GM19023 (cell line): ENCODE results near the gene AGAP2.
A peak's percentile ranks its signal among the peaks of the same experiment; 100 is the strongest.
"Not testable (repeated sequence)": the region's sequence is repeated elsewhere in the genome, so short reads cannot be mapped to it uniquely, and the experiment has no call there.

Source experiments
- ATAC-seq: cut with Tn5 transposase; IDR thresholded peaks from one replicate; pipeline ENCODE4 v1.9.1; 2021; ENCODE audit warnings: mild to moderate bottlenecking, moderate library complexity; ENCODE audit not compliant: unreplicated experiment

AGAP2 gene

GRCh38 chr12:57707250-57707649 lies 31.3 kb downstream of the AGAP2 start:
- ATAC-seq = no peak

DNA sequence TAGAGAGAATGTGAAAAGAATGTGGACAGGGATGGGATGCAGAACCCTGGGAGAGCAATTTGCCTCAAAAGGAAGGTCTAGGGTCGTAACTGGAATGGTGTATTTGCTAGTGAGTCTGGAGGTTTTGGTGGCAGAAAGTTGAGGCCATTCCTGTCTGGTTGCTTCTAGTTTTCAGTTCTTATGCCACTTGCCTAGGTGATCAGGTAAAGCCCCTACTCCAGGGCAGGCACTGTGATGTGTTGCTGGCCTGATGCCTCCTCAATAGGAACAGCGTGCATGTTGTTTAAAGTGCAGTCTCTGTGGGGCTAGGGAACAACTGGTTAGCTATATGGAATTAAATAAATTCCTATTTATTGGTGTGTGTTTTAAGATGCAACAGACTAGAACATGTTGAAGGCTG lies 38.2 kb downstream of the AGAP2 start:
- ATAC-seq = no peak

GRCh38 chr12:57698414-57698813 lies 40.1 kb downstream of the AGAP2 start:
- ATAC-seq = no peak

DNA sequence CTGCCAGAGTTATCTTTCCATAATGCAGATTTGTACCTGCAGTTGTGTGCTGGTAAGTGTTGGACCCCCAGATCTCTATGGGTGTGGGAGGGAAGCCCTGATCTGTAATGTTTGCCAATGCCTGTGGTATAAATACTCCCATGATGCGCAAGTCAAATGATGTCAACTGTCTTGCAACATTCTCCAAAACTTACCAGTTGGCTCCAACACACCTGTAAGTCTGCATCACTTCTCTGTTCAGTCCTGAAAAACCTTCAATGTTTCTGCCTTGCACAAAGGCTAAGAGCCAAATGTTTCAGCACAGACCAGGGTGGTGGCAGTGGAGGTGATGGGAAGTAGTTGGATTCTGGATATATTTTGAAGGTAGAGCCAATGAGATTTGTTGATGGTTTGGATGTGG lies 41.5 kb downstream of the AGAP2 start:
- no peak for ATAC-seq

DNA sequence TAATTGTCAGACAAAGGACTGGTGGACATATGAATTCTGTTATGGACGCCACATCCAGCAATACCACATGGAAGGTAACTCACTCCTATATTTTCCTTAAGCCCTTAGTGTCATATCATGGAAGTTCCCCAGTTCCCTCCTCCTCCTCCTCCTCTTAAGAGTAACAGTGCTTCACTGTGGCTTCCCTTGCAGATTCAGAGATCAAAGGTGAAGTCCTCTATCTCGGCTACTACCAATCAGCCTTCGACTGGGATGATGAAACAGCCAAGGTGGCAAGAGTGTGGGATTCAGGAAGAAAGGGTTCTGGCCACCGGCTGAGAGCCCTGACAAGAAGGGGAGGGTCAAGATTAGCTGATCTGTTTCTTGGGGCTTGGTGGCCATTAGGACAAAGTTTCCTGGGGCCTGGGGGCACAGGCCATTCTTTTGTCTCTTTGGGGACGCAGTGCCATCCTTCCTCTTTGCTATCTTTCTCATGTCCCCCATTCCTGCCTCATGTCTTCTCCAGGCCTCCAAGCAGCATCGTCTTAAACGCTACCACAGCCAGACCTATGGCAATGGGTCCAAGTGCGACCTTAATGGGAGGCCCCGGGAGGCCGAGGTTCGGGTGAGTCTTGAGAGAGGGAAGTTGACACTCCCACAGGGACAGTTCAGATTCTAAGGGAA lies 42.6 kb downstream of the AGAP2 start:
- ATAC-seq = no peak

GRCh38 chr12:57694459-57695019 lies 44.0 kb downstream of the AGAP2 start:
- peak; percentile 3 for ATAC-seq

DNA sequence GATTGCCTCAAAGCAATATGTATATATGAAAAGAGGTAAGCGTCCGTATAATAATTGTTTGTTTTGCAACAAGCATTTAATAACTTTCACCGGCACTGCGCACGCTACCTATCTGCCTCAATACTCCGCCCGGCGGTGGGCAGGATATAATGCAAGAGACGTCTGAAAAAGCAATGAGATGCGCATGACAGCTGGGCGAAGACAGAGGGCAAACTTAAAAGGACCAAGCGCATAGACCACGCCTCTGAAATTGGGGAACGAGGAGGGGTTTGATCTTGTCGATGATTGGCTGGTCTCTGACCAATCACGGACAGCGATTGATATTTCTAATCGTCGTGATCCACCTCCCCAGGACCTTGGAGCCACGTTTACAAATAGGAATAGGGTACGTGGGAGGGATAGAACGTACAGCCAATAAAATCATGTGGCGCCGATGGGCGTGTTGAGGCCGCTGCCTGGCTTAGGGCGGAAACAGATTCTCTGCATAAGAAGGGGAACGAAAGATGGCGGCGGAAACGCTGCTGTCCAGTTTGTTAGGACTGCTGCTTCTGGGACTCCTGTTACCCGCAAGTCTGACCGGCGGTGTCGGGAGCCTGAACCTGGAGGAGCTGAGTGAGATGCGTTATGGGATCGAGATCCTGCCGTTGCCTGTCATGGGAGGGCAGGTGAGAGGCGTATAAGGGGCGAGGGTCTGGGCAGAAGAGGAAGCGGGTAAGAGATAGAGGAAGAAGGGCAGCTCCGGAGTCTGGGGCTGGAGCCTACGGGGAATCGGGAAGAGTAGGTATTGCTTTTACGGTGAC lies 44.7 kb downstream of the AGAP2 start, which contains the start of gene OS9:
OS9 (plus strand) TSS at position 474 of the 800 bp plus-strand sequence; CDS start at position 504, 30 bp downstream.
- peak; percentile 98 for ATAC-seq

- ATAC-seq = no peak
Observed at GRCh38 chr12:57693317-57693658, 45.3 kb downstream of the AGAP2 start.

DNA sequence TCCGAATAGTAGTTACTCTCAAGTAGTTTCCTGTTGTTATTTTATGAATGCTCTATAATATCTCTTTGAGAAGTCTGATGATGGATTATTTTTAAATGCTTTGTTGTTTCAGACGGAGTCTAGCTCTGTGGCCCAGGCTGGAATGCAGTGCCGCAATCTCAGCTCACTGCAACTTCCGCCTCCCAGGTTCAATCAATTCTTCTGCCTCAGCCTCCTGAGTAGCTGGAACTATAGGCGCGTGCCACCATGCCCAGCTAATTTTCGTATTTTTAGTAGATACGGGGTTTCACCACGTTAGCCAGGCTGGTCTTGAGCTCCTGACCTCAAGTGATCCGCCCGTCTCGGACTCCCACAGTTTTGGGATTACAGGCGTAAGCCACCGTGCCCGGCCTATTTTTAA lies 46.0 kb downstream of the AGAP2 start:
- ATAC-seq = no peak

GRCh38 chr12:57688931-57689330 lies 49.6 kb downstream of the AGAP2 start:
- ATAC-seq = no peak

DNA sequence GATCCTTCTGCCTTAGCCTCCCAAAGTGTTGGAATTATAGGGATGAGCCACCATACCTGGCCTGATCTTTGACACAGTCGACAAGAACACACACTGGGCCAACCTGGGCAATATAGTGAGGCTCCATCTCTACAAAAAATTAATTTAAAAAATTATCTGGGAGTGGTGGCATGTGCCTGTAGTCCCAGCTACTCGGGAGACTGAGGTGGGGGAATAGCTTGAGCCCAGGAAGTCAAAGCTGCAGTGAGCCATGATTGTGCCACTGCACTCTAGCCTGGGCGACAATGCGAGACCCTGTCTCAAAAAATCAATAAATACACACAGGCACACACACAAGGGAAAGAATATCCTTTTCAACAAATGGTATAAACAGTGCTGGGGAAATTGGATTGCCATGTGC lies 50.7 kb downstream of the AGAP2 start:
- no peak for ATAC-seq

GRCh38 chr12:57679697-57680096 lies 58.8 kb downstream of the AGAP2 start:
- no peak for ATAC-seq

- not testable (repeated sequence) for ATAC-seq
Observed at GRCh38 chr12:57677947-57678346, 60.6 kb downstream of the AGAP2 start.

GRCh38 chr12:57674691-57675090 lies 63.9 kb downstream of the AGAP2 start:
- no peak for ATAC-seq
